ENCODE results near the gene ZNF536. TPM values are rescaled to one million over a fixed set of nuclear protein-coding genes. Genes with fewer than 3 reads are reported as not detected.

ZNF536 gene
- polyA plus RNA-seq, 1 of the 3 experiments (the other 2 are of a cell fraction) = 0.41 TPM

DNA sequence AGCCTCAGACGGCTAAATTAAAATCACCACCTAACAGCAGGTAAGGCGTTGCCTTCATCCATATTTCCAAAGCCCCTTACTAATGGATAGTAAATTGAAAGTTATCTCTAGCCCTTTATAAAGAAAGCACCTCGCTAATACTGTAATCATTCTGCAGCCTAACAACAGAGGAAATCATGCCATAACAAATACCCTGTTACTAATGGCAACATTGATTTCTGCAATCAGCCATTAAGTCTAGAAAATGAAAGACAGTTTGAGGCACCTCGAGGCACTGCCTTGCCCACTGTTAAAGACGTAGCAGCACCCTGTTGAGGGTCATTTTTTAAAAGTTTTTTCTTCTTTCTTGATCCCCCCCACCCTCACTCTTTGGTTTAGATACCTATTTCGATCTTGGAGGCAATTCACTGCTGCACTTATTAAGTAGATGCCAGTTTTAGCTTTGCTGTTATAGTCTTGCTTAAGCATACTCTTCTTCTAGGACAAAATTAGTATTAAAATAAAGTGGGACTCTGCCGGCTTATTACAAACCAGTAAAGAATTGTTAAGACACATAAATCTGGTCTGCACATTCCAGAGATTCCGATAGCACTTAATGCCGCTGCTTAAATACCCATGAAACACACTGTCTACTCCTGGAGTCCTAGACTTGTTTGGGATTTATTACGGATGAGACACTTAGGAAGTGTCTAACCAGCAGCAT, 74.8 kb downstream of the ZNF536 start:
- no peak for TF ChIP-seq EZH2phosphoT487 (IDR thresholded peaks at IDR 0.05; ENCODE audit: borderline replicate concordance, low read depth)
- TF ChIP-seq TCF12 (IDR thresholded peaks at IDR 0.05) = no peak
- no peak for TF ChIP-seq TAF1 (IDR thresholded peaks at IDR 0.05; ENCODE audit: borderline replicate concordance, low read depth, low read length)
- TF ChIP-seq SMC3 (IDR thresholded peaks at IDR 0.05; ENCODE audit: low read depth, low read length) = no peak
- no peak for TF ChIP-seq RXRA (IDR thresholded peaks at IDR 0.05; ENCODE audit: borderline replicate concordance, low read depth)
- TF ChIP-seq, protein P1, sequence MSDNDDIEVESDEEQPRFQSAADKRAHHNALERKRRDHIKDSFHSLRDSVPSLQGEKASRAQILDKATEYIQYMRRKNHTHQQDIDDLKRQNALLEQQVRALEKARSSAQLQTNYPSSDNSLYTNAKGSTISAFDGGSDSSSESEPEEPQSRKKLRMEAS (IDR thresholded peaks at IDR 0.05; ENCODE audit: low read depth) = no peak
- TF ChIP-seq FOSL2 (IDR thresholded peaks at IDR 0.05; ENCODE audit: borderline replicate concordance, low read depth) = no peak
- TF ChIP-seq, protein P2, sequence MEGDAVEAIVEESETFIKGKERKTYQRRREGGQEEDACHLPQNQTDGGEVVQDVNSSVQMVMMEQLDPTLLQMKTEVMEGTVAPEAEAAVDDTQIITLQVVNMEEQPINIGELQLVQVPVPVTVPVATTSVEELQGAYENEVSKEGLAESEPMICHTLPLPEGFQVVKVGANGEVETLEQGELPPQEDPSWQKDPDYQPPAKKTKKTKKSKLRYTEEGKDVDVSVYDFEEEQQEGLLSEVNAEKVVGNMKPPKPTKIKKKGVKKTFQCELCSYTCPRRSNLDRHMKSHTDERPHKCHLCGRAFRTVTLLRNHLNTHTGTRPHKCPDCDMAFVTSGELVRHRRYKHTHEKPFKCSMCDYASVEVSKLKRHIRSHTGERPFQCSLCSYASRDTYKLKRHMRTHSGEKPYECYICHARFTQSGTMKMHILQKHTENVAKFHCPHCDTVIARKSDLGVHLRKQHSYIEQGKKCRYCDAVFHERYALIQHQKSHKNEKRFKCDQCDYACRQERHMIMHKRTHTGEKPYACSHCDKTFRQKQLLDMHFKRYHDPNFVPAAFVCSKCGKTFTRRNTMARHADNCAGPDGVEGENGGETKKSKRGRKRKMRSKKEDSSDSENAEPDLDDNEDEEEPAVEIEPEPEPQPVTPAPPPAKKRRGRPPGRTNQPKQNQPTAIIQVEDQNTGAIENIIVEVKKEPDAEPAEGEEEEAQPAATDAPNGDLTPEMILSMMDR (IDR thresholded peaks at IDR 0.05) = no peak
- TF ChIP-seq JUND (IDR thresholded peaks at IDR 0.05) = no peak
- no peak for TF ChIP-seq GATA2 (CRISPR knock-in tag; IDR thresholded peaks at IDR 0.05)
- TF ChIP-seq RAD21 (IDR thresholded peaks at IDR 0.05; ENCODE audit: low read length) = no peak
- no peak for TF ChIP-seq SIN3A (IDR thresholded peaks at IDR 0.05; ENCODE audit: borderline replicate concordance, low read depth, low read length)
- TF ChIP-seq TEAD4 (IDR thresholded peaks at IDR 0.05; ENCODE audit: borderline replicate concordance, insufficient read depth) = no peak
- no peak for TF ChIP-seq YY1 (IDR thresholded peaks at IDR 0.05; ENCODE audit: low read depth)
- TF ChIP-seq, protein P3, sequence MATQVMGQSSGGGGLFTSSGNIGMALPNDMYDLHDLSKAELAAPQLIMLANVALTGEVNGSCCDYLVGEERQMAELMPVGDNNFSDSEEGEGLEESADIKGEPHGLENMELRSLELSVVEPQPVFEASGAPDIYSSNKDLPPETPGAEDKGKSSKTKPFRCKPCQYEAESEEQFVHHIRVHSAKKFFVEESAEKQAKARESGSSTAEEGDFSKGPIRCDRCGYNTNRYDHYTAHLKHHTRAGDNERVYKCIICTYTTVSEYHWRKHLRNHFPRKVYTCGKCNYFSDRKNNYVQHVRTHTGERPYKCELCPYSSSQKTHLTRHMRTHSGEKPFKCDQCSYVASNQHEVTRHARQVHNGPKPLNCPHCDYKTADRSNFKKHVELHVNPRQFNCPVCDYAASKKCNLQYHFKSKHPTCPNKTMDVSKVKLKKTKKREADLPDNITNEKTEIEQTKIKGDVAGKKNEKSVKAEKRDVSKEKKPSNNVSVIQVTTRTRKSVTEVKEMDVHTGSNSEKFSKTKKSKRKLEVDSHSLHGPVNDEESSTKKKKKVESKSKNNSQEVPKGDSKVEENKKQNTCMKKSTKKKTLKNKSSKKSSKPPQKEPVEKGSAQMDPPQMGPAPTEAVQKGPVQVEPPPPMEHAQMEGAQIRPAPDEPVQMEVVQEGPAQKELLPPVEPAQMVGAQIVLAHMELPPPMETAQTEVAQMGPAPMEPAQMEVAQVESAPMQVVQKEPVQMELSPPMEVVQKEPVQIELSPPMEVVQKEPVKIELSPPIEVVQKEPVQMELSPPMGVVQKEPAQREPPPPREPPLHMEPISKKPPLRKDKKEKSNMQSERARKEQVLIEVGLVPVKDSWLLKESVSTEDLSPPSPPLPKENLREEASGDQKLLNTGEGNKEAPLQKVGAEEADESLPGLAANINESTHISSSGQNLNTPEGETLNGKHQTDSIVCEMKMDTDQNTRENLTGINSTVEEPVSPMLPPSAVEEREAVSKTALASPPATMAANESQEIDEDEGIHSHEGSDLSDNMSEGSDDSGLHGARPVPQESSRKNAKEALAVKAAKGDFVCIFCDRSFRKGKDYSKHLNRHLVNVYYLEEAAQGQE (IDR thresholded peaks at IDR 0.05; ENCODE audit: low read depth, low read length) = no peak
- no peak for TF ChIP-seq FOXJ3 (CRISPR knock-in tag; IDR thresholded peaks at IDR 0.05)
- no peak for TF ChIP-seq MEF2A (IDR thresholded peaks at IDR 0.05; ENCODE audit: borderline replicate concordance, low read depth)
- TF ChIP-seq RFX5 (IDR thresholded peaks at IDR 0.05; ENCODE audit: low read length) = no peak
- Histone ChIP-seq H3K9me2 (no peaks in the 10 kb centered on the region), H3K9ac (no peak overlapping the region), H3K79me2 (ENCODE audit: insufficient read depth) (no peaks in the 10 kb centered on the region), H3K9me3 (no peaks in the 10 kb centered on the region), H3K27me3 (ENCODE audit: insufficient read depth) (no peaks in the 10 kb centered on the region), H4K20me1 (ENCODE audit: insufficient read depth) (no peaks in the 10 kb centered on the region), H3K4me3 (ENCODE audit: low read depth in 2 of 2, low read length in 1 of 2) (no peak overlapping the region), H3K27ac (ENCODE audit: low read depth in 2 of 2, low read length in 1 of 2) (no peak overlapping the region), H3K4me2 (no peak overlapping the region), H2AFZ (ENCODE audit: low read depth) (no peak overlapping the region), H3K4me1 (ENCODE audit: control insufficient read depth in 1 of 2, insufficient read depth in 2 of 2, low read depth in 1 of 2, low read length in 1 of 2) (peaks cover 12 to 16% of the 10 kb centered on the region in 2 experiments; a peak in 3 of 4 replicates), H3F3A (replicated peaks; ENCODE audit: insufficient read depth) (no peaks in the 10 kb centered on the region), H3K36me3 (replicated peaks in 1 of 2; ENCODE audit: control insufficient read depth in 1 of 2, insufficient read depth in 2 of 2, low read length in 1 of 2) (no peaks in the 10 kb centered on the region)
- ChIA-PET POLR2A (no interaction called here), CTCF (interaction anchor here (1.2 to 1.6 kb wide), 2 partner anchors 10 to 202 kb away, joined by 3 to 4 read pairs; no protein-coding TSS in a partner anchor)
- DNase-seq = no peak
- 40% methylated on average over 10 of the region's 10 CpGs for WGBS (ENCODE audit: low lambda C conversion rate)
